Gastroesophageal sphincter (tissue), 4 donors: ENCODE measurements around the gene RHBDF1. TPM values are rescaled to one million over a fixed set of nuclear protein-coding genes. Genes with fewer than 3 reads are reported as not detected.

Source experiments
- ATAC-seq: fragments of 150-250 bp; one replicate; pipeline ENCODE4 v1.9.1; 2016; ENCODE audit warnings: mild to moderate bottlenecking, moderate library complexity
- H3K27ac ChIP-seq, 4 donors: fragments of 200-600 bp; sonication (generic) in 3 of 4; 1 replicate in 3 of 4; 2 replicates in 1 of 4; pipeline ENCODE4 v1.5.1; 2016 to 2019
- H3K27me3 ChIP-seq: fragments of 200-600 bp; sonication (generic); one replicate; pipeline ENCODE4 v1.5.1; 2019
- H3K36me3 ChIP-seq, 2 donors: fragments of 200-600 bp; sonication (generic); one replicate each; pipeline ENCODE4 v1.5.1; 2019; ENCODE audit warnings: control low read depth in 1 of 2
- H3K4me1 ChIP-seq, 3 donors: fragments of 200-600 bp; sonication (generic); 1 replicate in 2 of 3; 2 replicates in 1 of 3; pipeline ENCODE4 v1.5.1; 2016 to 2019; ENCODE audit warnings: control low read depth in 2 of 3
- H3K4me3 ChIP-seq, 2 donors: fragments of 200-600 bp; sonication (generic); one replicate each; pipeline ENCODE4 v1.5.1; 2019; ENCODE audit warnings: mild to moderate bottlenecking in 1 of 2, moderate library complexity in 1 of 2
- H3K9me3 ChIP-seq, 3 donors: fragments of 200-600 bp; sonication (generic); one replicate each; pipeline ENCODE4 v1.5.1; 2017 to 2019; ENCODE audit warnings: control low read depth in 2 of 3
- CTCF ChIP-seq, 4 experiments: fragments of 200-600 bp in 2 of 4; fragments of 450-650 bp in 2 of 4; sonication (generic) in 1 of 4; IDR thresholded peaks; one replicate each; pipeline ENCODE4 v1.5.1; 2017 to 2019; ENCODE audit warnings: antibody characterized with exemption in 4 of 4, mild to moderate bottlenecking in 2 of 4, moderate library complexity in 2 of 4
- EP300 ChIP-seq: sonication (generic); formaldehyde crosslinking; IDR thresholded peaks from one replicate; pipeline ENCODE4 v1.6.1; 2017; ENCODE audit warnings: antibody characterized with exemption, mild to moderate bottlenecking
- POLR2A ChIP-seq, 2 donors: fragments of 450-650 bp; IDR thresholded peaks; one replicate each; pipeline ENCODE4 v1.6.1; 2017; ENCODE audit warnings: antibody characterized with exemption in 2 of 2, mild to moderate bottlenecking in 2 of 2, moderate library complexity in 1 of 2
- POLR2AphosphoS5 ChIP-seq: sonication (generic); formaldehyde crosslinking; IDR thresholded peaks from one replicate; pipeline ENCODE4 v1.6.1; 2017; ENCODE audit warnings: antibody characterized with exemption
- WGBS, 2 donors: methylation state at CpG; one replicate each; pipeline ENCODE4 v1.1.5; 2018; ENCODE audit warnings: low coverage in 1 of 2; 5-methylcytosine and 5-hydroxymethylcytosine counted together
- total RNA-seq, 4 donors: library from RNA; depleted of rRNA; stranded (reverse); fragments of >200 nt; gene quantifications; one replicate each; pipeline ENCODE4 v1.1.0, GENCODE V29; 2016

Gene RHBDF1
- total RNA-seq, 4 donors from 2014 or later: 21.0 to 52.3 (median 33.0) TPM

DNA sequence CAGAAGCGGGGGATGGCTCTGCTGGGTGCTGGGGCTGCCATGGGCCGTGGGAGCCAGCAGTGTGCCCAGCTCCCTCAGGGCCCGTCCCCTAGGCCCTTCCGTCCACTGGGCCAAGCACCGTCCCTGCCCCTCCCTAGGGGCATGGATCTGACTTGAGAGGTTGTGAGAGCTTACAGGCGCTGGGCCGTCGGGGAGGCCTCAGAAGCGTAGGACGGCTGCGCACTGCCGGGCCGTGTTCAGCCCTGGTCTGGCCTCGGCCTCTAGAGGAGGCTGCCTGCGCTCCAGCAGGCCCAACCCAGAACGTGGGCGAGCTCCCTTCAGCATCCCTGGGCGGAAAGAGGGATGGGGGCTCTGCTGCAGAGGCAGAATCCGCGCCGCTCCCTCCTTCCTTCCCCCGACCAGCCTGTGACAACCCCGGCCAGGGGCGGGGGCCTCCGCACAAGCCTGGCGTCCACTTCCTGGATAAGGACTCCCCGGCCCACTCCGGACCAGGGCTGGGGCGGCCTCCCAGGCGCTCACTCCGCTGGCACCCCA, 4.9 kb upstream of the RHBDF1 start:
- peak overlapping the region; percentile 58 to 97 (median 94) for H3K27ac ChIP-seq
- peaks cover 0 to 74% (median 42%) of the 10 kb centered on the region in 3 donors for H3K4me1 ChIP-seq
- ATAC-seq: peak; percentile 29
- H3K36me3 ChIP-seq: peaks cover 0 to 22% of the 10 kb centered on the region in 2 donors
- H3K4me3 ChIP-seq: peak overlapping the region; percentile 49 to 95
- TF ChIP-seq POLR2AphosphoS5 (no peak), EP300 (no peak), POLR2A (IDR thresholded peaks at IDR 0.05) (no peak), CTCF (IDR thresholded peaks at IDR 0.05) (no peak)
- WGBS, 2 donors: no CpG with 5 or more reads among the region's 31 CpGs
- no peaks in the 10 kb centered on the region for H3K9me3 ChIP-seq
- H3K27me3 ChIP-seq: no peaks in the 10 kb centered on the region

DNA sequence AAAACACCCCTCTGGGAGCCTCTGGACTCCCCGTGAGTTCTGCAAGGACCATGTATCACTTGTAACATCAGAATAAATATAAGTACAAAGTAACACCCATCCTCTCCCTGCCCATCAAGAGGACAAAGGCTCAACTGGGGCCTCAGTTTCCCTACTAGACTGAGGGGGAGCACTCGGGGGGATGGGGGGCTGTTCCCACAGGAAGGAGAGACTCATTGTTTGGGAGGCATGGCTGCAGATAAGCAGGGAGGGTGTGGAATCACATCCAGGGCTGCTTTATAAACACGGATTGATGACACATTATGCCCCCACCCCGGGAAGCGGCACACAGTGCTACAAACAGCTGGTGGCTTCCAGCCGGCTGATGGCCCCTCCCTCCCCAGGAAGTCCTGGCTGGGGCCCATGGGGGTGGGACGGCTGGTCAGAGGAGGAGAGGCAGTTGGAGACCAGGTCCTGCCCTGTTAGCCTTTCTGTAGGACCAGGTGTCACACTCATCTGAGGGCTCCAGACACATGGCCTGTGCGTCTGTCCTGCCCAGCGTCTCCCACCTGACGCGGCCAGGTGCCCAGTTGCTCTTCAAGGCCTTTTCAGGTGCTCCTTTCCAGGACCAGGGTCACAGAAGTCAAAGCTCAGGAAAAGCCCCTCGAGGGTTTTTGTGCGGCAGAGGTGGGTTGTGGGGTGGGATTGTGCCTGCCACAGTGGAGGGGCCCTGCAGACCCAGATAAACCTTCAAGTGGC, 4.3 kb upstream of the RHBDF1 start:
- Histone ChIP-seq H3K9me3 (no peaks in the 10 kb centered on the region), H3K36me3 (peaks cover 0 to 21% of the 10 kb centered on the region in 2 donors), H3K27me3 (no peaks in the 10 kb centered on the region), H3K27ac (peak overlapping the region; percentile 58 to 97 (median 94)), H3K4me3 (peak overlapping the region in 1 of 2 donors; percentile 95), H3K4me1 (peaks cover 0 to 76% (median 42%) of the 10 kb centered on the region in 3 donors)
- ATAC-seq: peak; percentile 64
- 27 to 50% methylated on average over 1 to 3 of the region's 13 CpGs for WGBS, 2 donors
- TF ChIP-seq CTCF (IDR thresholded peaks at IDR 0.05): no peak
- TF ChIP-seq EP300: no peak
- peak; percentile 9 to 24 for TF ChIP-seq POLR2A (IDR thresholded peaks at IDR 0.05)
- TF ChIP-seq POLR2AphosphoS5: peak; percentile 47

DNA sequence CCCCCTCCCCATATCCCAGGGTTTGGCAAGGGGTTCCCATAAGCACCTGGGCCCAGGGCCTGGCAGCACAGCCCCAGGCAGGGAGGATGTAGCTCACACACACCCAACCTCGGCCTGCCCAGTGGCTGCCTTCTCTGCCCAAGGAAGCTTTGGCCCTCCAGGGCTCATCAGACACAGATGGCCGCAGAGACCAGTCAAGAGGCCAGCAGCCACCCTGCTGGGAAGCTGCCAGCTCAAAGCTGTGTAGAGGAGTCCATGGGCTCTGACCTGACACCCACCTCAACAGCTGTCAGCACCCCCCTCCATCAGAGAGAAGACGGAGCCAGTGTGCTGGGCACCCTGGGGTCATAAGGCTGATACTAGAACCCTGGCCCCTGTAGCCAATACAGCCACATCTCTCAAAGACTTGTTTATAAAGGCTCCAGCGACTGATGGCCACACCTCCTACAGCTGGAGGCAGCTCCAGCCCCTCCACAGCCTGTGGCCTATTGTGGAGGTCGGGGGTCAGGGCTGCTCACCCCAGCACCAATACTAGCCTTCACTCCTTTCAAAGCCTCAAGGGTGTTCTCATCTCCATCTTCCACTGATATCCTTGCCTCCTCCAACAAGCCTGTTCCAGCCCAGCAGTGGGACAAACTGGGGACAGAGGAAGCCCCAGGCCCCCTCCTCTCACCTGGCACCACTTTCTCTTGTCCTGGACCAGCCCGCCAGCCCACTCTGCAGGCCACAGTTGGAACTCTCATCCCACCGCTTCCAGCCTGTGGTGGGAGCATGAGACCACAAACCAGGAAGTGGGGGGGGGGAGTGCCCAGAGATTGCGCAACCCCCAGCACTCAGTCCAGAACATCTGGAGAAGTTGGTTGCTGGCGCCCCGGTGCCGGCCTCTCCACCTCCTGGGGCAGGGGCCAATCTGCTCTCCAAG, 3.4 kb upstream of the RHBDF1 start:
- peaks cover 0 to 16% of the 10 kb centered on the region in 2 donors for H3K36me3 ChIP-seq
- no peaks in the 10 kb centered on the region for H3K9me3 ChIP-seq
- peak overlapping the region; percentile 3 to 97 (median 94) for H3K27ac ChIP-seq
- H3K4me1 ChIP-seq: peaks cover 0 to 85% (median 48%) of the 10 kb centered on the region in 3 donors
- ATAC-seq: peak; percentile 57
- no peak for TF ChIP-seq EP300
- TF ChIP-seq CTCF (IDR thresholded peaks at IDR 0.05): peak in 2 of 4 experiments; percentile 14 to 20
- peak; percentile 11 for TF ChIP-seq POLR2AphosphoS5
- no peak for TF ChIP-seq POLR2A (IDR thresholded peaks at IDR 0.05)
- peak overlapping the region in 1 of 2 donors; percentile 95 for H3K4me3 ChIP-seq
- WGBS, 2 donors: 18 to 25% methylated on average over 2 to 5 of the region's 11 CpGs
- no peaks in the 10 kb centered on the region for H3K27me3 ChIP-seq

DNA sequence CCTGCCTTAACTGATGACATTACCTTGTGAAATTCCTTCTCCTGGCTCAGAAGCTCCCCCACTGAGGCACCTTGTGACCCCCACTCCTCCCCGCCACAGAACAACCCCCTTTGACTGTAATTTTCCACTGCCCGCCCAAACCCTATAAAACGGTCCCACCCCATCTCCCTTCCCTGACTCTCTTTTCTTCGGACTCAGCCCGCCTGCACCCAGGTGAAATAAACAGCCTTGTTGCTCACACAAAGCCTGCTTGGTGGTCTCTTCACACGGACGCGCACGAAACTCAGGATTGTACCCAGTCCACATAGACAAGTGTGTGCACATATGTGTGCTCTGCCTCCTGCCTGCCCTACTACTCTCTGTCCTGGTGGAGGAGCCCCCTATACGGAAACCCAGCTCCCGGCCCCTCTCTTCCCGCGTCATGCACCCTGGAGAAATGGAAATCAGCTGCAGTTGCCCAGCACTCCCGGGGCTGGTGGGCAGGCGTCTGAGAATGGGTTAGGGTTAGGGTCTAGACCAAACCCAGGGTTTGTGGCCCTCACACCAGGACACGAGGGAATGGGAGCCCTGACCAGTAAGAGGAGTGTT, 2.4 kb upstream of the RHBDF1 start:
- H3K36me3 ChIP-seq: peaks cover 0 to 7% of the 10 kb centered on the region in 2 donors
- peak overlapping the region in 1 of 2 donors; percentile 0 for H3K4me3 ChIP-seq
- TF ChIP-seq POLR2A (IDR thresholded peaks at IDR 0.05) (no peak), EP300 (no peak), POLR2AphosphoS5 (no peak), CTCF (IDR thresholded peaks at IDR 0.05) (no peak)
- no peaks in the 10 kb centered on the region for H3K27me3 ChIP-seq
- peaks cover 0 to 90% (median 57%) of the 10 kb centered on the region in 3 donors for H3K4me1 ChIP-seq
- peak overlapping the region in 3 of 4 donors; percentile 93 to 97 (median 96) for H3K27ac ChIP-seq
- ATAC-seq: no peak
- H3K9me3 ChIP-seq: no peaks in the 10 kb centered on the region
- WGBS, 2 donors: 67 to 87% methylated on average over 6 of the region's 16 CpGs
